Left forelimb (tissue), 1 donor: Measurements from ENCODE around the gene SLC4A1AP.
A peak's percentile ranks its signal among the peaks of the same experiment; 100 is the strongest.
"Not testable (repeated sequence)": the region's sequence is repeated elsewhere in the genome, so short reads cannot be mapped to it uniquely, and the experiment has no call there.

Source experiments
- DNase-seq: peaks from one replicate; pipeline ENCODE4 v3.0.0-alpha.2; 2018; ENCODE audit warnings: low spot score

SLC4A1AP gene

GRCh38 chr2:27663285-27664153, at the start of gene SLC4A1AP, which contains the start of gene SUPT7L:
SLC4A1AP (plus strand) TSS chr2:27663889; CDS start chr2:27663915, 26 bp downstream.
SUPT7L (minus strand) TSS chr2:27663614; CDS start chr2:27662192, 1,422 bp downstream.
- DNase-seq, result peak; percentile 91

- no peak for DNase-seq
Observed at GRCh38 chr2:27613985-27614384, 49.7 kb upstream of the SLC4A1AP start.

GRCh38 chr2:27615316-27615715, 48.4 kb upstream of the SLC4A1AP start:
- DNase-seq, result no peak

- no peak for DNase-seq
Observed at GRCh38 chr2:27621524-27621923, 42.2 kb upstream of the SLC4A1AP start.

- DNase-seq, result no peak
Observed at GRCh38 chr2:27622921-27623384, 40.7 kb upstream of the SLC4A1AP start.

GRCh38 chr2:27624943-27625342, 38.7 kb upstream of the SLC4A1AP start:
- no peak for DNase-seq

GRCh38 chr2:27626323-27626722, 37.4 kb upstream of the SLC4A1AP start:
- not testable (repeated sequence) for DNase-seq

- not testable (repeated sequence) for DNase-seq
Observed at GRCh38 chr2:27626921-27627320, 36.8 kb upstream of the SLC4A1AP start.

- no peak for DNase-seq
Observed at GRCh38 chr2:27627963-27628766, 35.5 kb upstream of the SLC4A1AP start.

- peak; percentile 90 for DNase-seq
Observed at GRCh38 chr2:27628767-27629709, 34.7 kb upstream of the SLC4A1AP start, which contains the start of the genes CCDC121 and GPN1. CCDC121 (minus strand) TSS chr2:27629012; CDS start chr2:27627799, 1,213 bp downstream. GPN1 (plus strand) TSS chr2:27629050; CDS start chr2:27629059, 9 bp downstream.

GRCh38 chr2:27630257-27630656, 33.4 kb upstream of the SLC4A1AP start:
- not testable (repeated sequence) for DNase-seq

GRCh38 chr2:27634291-27634690, 29.4 kb upstream of the SLC4A1AP start:
- DNase-seq, result no peak

- no peak for DNase-seq
Observed at GRCh38 chr2:27636766-27637165, 26.9 kb upstream of the SLC4A1AP start.

GRCh38 chr2:27638037-27638637, 25.6 kb upstream of the SLC4A1AP start:
- no peak for DNase-seq

GRCh38 chr2:27638709-27639108, 25.0 kb upstream of the SLC4A1AP start:
- DNase-seq, result no peak

- DNase-seq, result no peak
Observed at GRCh38 chr2:27640722-27641245, 22.9 kb upstream of the SLC4A1AP start.

- no peak for DNase-seq
Observed at GRCh38 chr2:27645197-27645596, 18.5 kb upstream of the SLC4A1AP start.

- no peak for DNase-seq
Observed at GRCh38 chr2:27647289-27647688, 16.4 kb upstream of the SLC4A1AP start.

- no peak for DNase-seq
Observed at GRCh38 chr2:27647737-27648136, 16.0 kb upstream of the SLC4A1AP start.

GRCh38 chr2:27651056-27651455, 12.6 kb upstream of the SLC4A1AP start:
- no peak for DNase-seq

GRCh38 chr2:27652341-27652740, 11.3 kb upstream of the SLC4A1AP start:
- DNase-seq, result no peak
